Esophagus muscularis mucosa (tissue), 3 donors: ENCODE results near the gene RAB29.

ENCODE experiments used
- CTCF ChIP-seq, 3 experiments: fragments of 200-600 bp in 2 of 3; fragments of 450-650 bp in 1 of 3; sonication (generic) in 2 of 3; IDR thresholded peaks; one replicate each; pipeline ENCODE4 v1.5.1; 2017 to 2019; ENCODE audit warnings: antibody characterized with exemption in 3 of 3, mild to moderate bottlenecking in 2 of 3, moderate library complexity in 1 of 3
- POLR2A ChIP-seq: fragments of 450-650 bp; IDR thresholded peaks from one replicate; pipeline ENCODE4 v1.6.1; 2017; ENCODE audit warnings: antibody characterized with exemption, moderate library complexity, mild to moderate bottlenecking, low read depth
- POLR2AphosphoS5 ChIP-seq, 2 donors: sonication (generic); formaldehyde crosslinking; IDR thresholded peaks; one replicate each; pipeline ENCODE4 v1.6.1; 2017; ENCODE audit warnings: antibody characterized with exemption in 2 of 2

GRCh38 chr1:205813755-205814058 is 38.4 kb upstream of the RAB29 start:
- TF ChIP-seq POLR2AphosphoS5 (IDR thresholded peaks at IDR 0.05): no peak
- no peak for TF ChIP-seq CTCF (IDR thresholded peaks at IDR 0.05)
- TF ChIP-seq POLR2A: no peak
